WTC11 (cell line): ENCODE measurements around the gene KIAA1958.

ENCODE experiments used
- ATF1 ChIP-seq: sonication (generic); formaldehyde crosslinking; IDR thresholded peaks from 2 replicates; pipeline ENCODE4 v1.8.1; 2023; ENCODE audit warnings: mild to moderate bottlenecking, moderate library complexity, missing genetic modification reagents
- FOXK1 ChIP-seq: sonication (generic); formaldehyde crosslinking; IDR thresholded peaks from 2 replicates; pipeline ENCODE4 v1.8.0; 2022; ENCODE audit warnings: mild to moderate bottlenecking, moderate library complexity, missing genetic modification reagents
- GABPB1 ChIP-seq: sonication (generic); formaldehyde crosslinking; IDR thresholded peaks from 2 replicates; pipeline ENCODE4 v1.8.1; 2023; ENCODE audit warnings: mild to moderate bottlenecking, missing genetic modification reagents
- NFYB ChIP-seq: sonication (generic); formaldehyde crosslinking; conservative IDR thresholded peaks from 2 replicates; pipeline ENCODE4 v1.8.0; 2022; ENCODE audit warnings: low read depth, missing genetic modification reagents
- RELA ChIP-seq: sonication (generic); formaldehyde crosslinking; IDR thresholded peaks from 2 replicates; pipeline ENCODE4 v1.8.1; 2022; ENCODE audit warnings: missing genetic modification reagents, mild to moderate bottlenecking, borderline replicate concordance
- SP1 ChIP-seq: sonication (generic); formaldehyde crosslinking; conservative IDR thresholded peaks from 2 replicates; pipeline ENCODE4 v1.8.1; 2022; ENCODE audit warnings: missing genetic modification reagents
- ZNF121 ChIP-seq: sonication (generic); formaldehyde crosslinking; IDR thresholded peaks from 2 replicates; pipeline ENCODE4 v1.8.0; 2023; ENCODE audit warnings: missing genetic modification reagents
- ZNF263 ChIP-seq: sonication (generic); formaldehyde crosslinking; IDR thresholded peaks from 2 replicates; pipeline ENCODE4 v1.8.1; 2022; ENCODE audit warnings: low read depth, mild to moderate bottlenecking, moderate library complexity, missing genetic modification reagents
- TF ChIP-seq, protein P1 (sequence below): sonication (generic); formaldehyde crosslinking; IDR thresholded peaks from 2 replicates; pipeline ENCODE4 v1.8.1; 2023; ENCODE audit warnings: mild to moderate bottlenecking, missing genetic modification reagents, moderate library complexity
- TF ChIP-seq, protein P2 (sequence below): fragments of 200-600 bp; IDR thresholded peaks from 2 replicates; pipeline ENCODE4 v1.8.0; 2022; ENCODE audit warnings: antibody characterized with exemption
- TF ChIP-seq, protein P3 (sequence below): sonication (generic); formaldehyde crosslinking; IDR thresholded peaks from 2 replicates; pipeline ENCODE4 v1.8.0; 2023; ENCODE audit warnings: missing genetic modification reagents
- TF ChIP-seq, protein P4 (sequence below): fragments of 250-450 bp; sonication (Bioruptor Pico); IDR thresholded peaks from 2 replicates; pipeline ENCODE4 v2.1.2; 2022; ENCODE audit warnings: mild to moderate bottlenecking, moderate library complexity
- TF ChIP-seq, protein P5 (sequence below): sonication (generic); formaldehyde crosslinking; IDR thresholded peaks from 2 replicates; pipeline ENCODE4 v1.8.1; 2022; ENCODE audit warnings: low read depth, missing genetic modification reagents, borderline replicate concordance
- TF ChIP-seq, protein P6 (sequence below): sonication (generic); formaldehyde crosslinking; IDR thresholded peaks from 2 replicates; pipeline ENCODE4 v1.8.1; 2023; ENCODE audit warnings: mild to moderate bottlenecking, missing genetic modification reagents, moderate library complexity

DNA sequence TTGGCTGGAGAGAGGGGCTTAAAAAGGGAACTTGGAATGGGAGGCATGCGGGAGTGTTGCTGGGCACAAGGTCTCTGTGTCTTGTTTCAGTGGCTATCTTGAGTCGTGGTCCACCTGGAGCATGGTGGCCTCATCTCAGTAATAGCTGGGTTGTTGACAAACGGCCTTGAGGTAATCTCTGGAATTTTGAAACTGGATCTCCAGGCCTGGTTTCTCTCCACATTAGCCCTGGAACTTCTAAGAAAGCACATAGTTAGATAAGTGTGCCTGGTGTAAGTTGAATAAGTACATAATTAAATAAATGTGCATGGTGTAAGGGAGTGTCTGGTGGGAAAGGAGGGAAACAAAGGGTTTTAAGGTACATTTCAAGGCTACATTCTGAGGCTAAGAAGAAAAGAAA, 169.0 kb downstream of the KIAA1958 start:
- TF ChIP-seq, protein P1, sequence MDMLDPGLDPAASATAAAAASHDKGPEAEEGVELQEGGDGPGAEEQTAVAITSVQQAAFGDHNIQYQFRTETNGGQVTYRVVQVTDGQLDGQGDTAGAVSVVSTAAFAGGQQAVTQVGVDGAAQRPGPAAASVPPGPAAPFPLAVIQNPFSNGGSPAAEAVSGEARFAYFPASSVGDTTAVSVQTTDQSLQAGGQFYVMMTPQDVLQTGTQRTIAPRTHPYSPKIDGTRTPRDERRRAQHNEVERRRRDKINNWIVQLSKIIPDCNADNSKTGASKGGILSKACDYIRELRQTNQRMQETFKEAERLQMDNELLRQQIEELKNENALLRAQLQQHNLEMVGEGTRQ, result no peak
- TF ChIP-seq ZNF263 (CRISPR knock-in tag) (no peak), SP1 (CRISPR knock-in tag) (no peak), GABPB1 (CRISPR knock-in tag) (no peak), RELA (CRISPR knock-in tag) (no peak), FOXK1 (CRISPR knock-in tag) (no peak), ZNF121 (CRISPR knock-in tag) (no peak), NFYB (CRISPR knock-in tag) (no peak), ATF1 (no peak)
- TF ChIP-seq, protein P2, sequence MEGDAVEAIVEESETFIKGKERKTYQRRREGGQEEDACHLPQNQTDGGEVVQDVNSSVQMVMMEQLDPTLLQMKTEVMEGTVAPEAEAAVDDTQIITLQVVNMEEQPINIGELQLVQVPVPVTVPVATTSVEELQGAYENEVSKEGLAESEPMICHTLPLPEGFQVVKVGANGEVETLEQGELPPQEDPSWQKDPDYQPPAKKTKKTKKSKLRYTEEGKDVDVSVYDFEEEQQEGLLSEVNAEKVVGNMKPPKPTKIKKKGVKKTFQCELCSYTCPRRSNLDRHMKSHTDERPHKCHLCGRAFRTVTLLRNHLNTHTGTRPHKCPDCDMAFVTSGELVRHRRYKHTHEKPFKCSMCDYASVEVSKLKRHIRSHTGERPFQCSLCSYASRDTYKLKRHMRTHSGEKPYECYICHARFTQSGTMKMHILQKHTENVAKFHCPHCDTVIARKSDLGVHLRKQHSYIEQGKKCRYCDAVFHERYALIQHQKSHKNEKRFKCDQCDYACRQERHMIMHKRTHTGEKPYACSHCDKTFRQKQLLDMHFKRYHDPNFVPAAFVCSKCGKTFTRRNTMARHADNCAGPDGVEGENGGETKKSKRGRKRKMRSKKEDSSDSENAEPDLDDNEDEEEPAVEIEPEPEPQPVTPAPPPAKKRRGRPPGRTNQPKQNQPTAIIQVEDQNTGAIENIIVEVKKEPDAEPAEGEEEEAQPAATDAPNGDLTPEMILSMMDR, result no peak
- TF ChIP-seq, protein P3, sequence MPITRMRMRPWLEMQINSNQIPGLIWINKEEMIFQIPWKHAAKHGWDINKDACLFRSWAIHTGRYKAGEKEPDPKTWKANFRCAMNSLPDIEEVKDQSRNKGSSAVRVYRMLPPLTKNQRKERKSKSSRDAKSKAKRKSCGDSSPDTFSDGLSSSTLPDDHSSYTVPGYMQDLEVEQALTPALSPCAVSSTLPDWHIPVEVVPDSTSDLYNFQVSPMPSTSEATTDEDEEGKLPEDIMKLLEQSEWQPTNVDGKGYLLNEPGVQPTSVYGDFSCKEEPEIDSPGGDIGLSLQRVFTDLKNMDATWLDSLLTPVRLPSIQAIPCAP (CRISPR knock-in tag), result no peak
- TF ChIP-seq, protein P4, sequence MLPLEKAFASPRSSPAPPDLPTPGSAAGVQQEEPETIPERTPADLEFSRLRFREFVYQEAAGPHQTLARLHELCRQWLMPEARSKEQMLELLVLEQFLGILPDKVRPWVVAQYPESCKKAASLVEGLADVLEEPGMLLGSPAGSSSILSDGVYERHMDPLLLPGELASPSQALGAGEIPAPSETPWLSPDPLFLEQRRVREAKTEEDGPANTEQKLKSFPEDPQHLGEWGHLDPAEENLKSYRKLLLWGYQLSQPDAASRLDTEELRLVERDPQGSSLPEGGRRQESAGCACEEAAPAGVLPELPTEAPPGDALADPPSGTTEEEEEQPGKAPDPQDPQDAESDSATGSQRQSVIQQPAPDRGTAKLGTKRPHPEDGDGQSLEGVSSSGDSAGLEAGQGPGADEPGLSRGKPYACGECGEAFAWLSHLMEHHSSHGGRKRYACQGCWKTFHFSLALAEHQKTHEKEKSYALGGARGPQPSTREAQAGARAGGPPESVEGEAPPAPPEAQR (CRISPR knock-in tag), result no peak
- TF ChIP-seq, protein P5, sequence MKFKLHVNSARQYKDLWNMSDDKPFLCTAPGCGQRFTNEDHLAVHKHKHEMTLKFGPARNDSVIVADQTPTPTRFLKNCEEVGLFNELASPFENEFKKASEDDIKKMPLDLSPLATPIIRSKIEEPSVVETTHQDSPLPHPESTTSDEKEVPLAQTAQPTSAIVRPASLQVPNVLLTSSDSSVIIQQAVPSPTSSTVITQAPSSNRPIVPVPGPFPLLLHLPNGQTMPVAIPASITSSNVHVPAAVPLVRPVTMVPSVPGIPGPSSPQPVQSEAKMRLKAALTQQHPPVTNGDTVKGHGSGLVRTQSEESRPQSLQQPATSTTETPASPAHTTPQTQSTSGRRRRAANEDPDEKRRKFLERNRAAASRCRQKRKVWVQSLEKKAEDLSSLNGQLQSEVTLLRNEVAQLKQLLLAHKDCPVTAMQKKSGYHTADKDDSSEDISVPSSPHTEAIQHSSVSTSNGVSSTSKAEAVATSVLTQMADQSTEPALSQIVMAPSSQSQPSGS (CRISPR knock-in tag), result no peak
- TF ChIP-seq, protein P6, sequence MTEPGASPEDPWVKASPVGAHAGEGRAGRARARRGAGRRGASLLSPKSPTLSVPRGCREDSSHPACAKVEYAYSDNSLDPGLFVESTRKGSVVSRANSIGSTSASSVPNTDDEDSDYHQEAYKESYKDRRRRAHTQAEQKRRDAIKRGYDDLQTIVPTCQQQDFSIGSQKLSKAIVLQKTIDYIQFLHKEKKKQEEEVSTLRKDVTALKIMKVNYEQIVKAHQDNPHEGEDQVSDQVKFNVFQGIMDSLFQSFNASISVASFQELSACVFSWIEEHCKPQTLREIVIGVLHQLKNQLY (CRISPR knock-in tag), result no peak
